K562 (cell line): ENCODE measurements around the gene NET1. TPM values are rescaled to one million over a fixed set of nuclear protein-coding genes. Genes with fewer than 3 reads are reported as not detected.

Experiments used
- ATAC-seq: fragments of 200-7000 bp; cut with Tn5 transposase; 3 replicates; pipeline ENCODE4 v1.9.1; 2020; ENCODE audit warnings: moderate library complexity
- BruUV-seq: library from RNA; stranded (reverse); fragments of 400-500 nt; replicated peaks from 2 replicates; lab custom pipeline; 2021; lab: Mats Ljungman, UMichigan
- CTCF ChIA-PET: fragments of 300-600 bp; formaldehyde crosslinking; extraction: SDS; loops from one replicate; lab custom pipeline; 2021; ENCODE audit warnings: low intra/inter-chr PET ratio; lab: Yijun Ruan, JAX
- POLR2A ChIA-PET: fragments of 300-600, 350-650 bp; sonication (Branson Sonifier 250); formaldehyde crosslinking; extraction: SDS; loops from one replicate; lab custom pipeline; 2021; ENCODE audit warnings: antibody characterized with exemption, inconsistent platforms; lab: Yijun Ruan, JAX
- DNase-seq, 4 experiments: peaks; one replicate each; pipeline versions ENCODE4 v3.0.0 to v3.0.0-alpha.2; 2011 to 2018; ENCODE audit warnings: low spot score in 3 of 4, mixed read lengths in 3 of 4; ENCODE audit errors: extremely low read depth in 1 of 4
- FAIRE-seq: peaks from 2 replicates; lab custom pipeline; 2011; peaks lifted over from hg19 to GRCh38; lab: Jason Lieb, UNC
- H2AFZ ChIP-seq: 2 replicates; pipeline ENCODE4 v1.6.0; 2011; ENCODE audit warnings: low read depth, low read length, control low read depth, inconsistent platforms
- H3K27ac ChIP-seq: fragments of 200-600 bp; 3 replicates; pipeline ENCODE4 v1.8.0; 2011; ENCODE audit warnings: low read depth, mild to moderate bottlenecking, control low read depth, inconsistent platforms, low read length, moderate library complexity, mixed read lengths; ENCODE audit errors: extremely low read depth
- H3K27me3 ChIP-seq, 2 experiments: fragments of 300-600 bp in 1 of 2; 2 replicates in 1 of 2; 3 replicates in 1 of 2; pipeline versions ENCODE4 v1.6.0 to v1.8.0; 2011; ENCODE audit warnings: inconsistent platforms in 2 of 2, low read length in 2 of 2, mild to moderate bottlenecking in 1 of 2, mixed read lengths in 1 of 2, moderate library complexity in 1 of 2; ENCODE audit not compliant: control insufficient read depth in 2 of 2, insufficient read depth in 2 of 2
- H3K36me3 ChIP-seq: fragments of 300-600 bp; 3 replicates; pipeline ENCODE4 v1.8.0; 2011; ENCODE audit warnings: mild to moderate bottlenecking, low read length, inconsistent platforms; ENCODE audit not compliant: control insufficient read depth, insufficient read depth
- H3K4me1 ChIP-seq, 2 experiments: fragments of 200-600 bp in 1 of 2; replicated peaks in 1 of 2; 2 replicates in 1 of 2; 3 replicates in 1 of 2; pipeline versions ENCODE4 v1.5.1 to v1.8.0; 2011; ENCODE audit warnings: inconsistent platforms in 2 of 2, low read length in 2 of 2, mild to moderate bottlenecking in 1 of 2, mixed read lengths in 1 of 2, moderate library complexity in 1 of 2; ENCODE audit not compliant: control insufficient read depth in 2 of 2, insufficient read depth in 2 of 2
- H3K4me2 ChIP-seq: 2 replicates; pipeline ENCODE4 v1.6.1; 2011; ENCODE audit warnings: low read length, control low read depth, inconsistent platforms, mixed read lengths; ENCODE audit not compliant: insufficient read depth
- H3K4me3 ChIP-seq: fragments of 200-600 bp; sonication (generic), shearing (Covaris generic); 2 replicates; pipeline ENCODE4 v1.5.1; 2016; ENCODE audit warnings: control low read depth, inconsistent platforms
- H3K79me2 ChIP-seq: fragments of 200-600 bp; 3 replicates; pipeline ENCODE4 v1.8.0; 2011; ENCODE audit warnings: low read length, inconsistent platforms; ENCODE audit not compliant: control insufficient read depth, insufficient read depth
- H3K9ac ChIP-seq, 2 experiments: 2 replicates each; pipeline versions ENCODE4 v1.6.0 to v1.6.1; 2011; ENCODE audit warnings: low read depth in 2 of 2, low read length in 2 of 2, control low read depth in 1 of 2, inconsistent platforms in 1 of 2, mild to moderate bottlenecking in 1 of 2, mixed read lengths in 1 of 2; ENCODE audit not compliant: insufficient read depth in 1 of 2
- H3K9me1 ChIP-seq: one replicate; pipeline ENCODE4 v1.6.0; 2011; ENCODE audit warnings: inconsistent platforms, mild to moderate bottlenecking, low read length, moderate library complexity; ENCODE audit not compliant: control insufficient read depth, insufficient read depth
- H3K9me3 ChIP-seq: replicated peaks from 2 replicates; pipeline ENCODE4 v1.5.1; 2011; ENCODE audit warnings: low read depth, low read length, inconsistent platforms; ENCODE audit not compliant: control insufficient read depth, insufficient read depth
- H4K20me1 ChIP-seq: replicated peaks from 2 replicates; pipeline ENCODE4 v1.6.1; 2011; ENCODE audit warnings: low read length, inconsistent platforms, mixed read lengths; ENCODE audit not compliant: control insufficient read depth, insufficient read depth
- ARID1B ChIP-seq: fragments of 450-650 bp; IDR thresholded peaks from 2 replicates; pipeline ENCODE4 v1.6.1; 2016; ENCODE audit warnings: antibody characterized with exemption, mild to moderate bottlenecking, inconsistent platforms
- CBFA2T3 ChIP-seq: fragments of 450-650 bp; IDR thresholded peaks from 2 replicates; pipeline ENCODE4 v1.6.1; 2017
- DPF2 ChIP-seq: fragments of 450-650 bp; IDR thresholded peaks from 2 replicates; pipeline ENCODE4 v1.6.1; 2016
- FOXJ2 ChIP-seq: fragments of 200-800 bp; sonication (Bioruptor generic); IDR thresholded peaks from 2 replicates; pipeline ENCODE4 v1.6.1; 2016; ENCODE audit warnings: missing genetic modification characterization, missing compliant biosample characterization
- HNRNPL ChIP-seq: fragments of 200-400 bp; formaldehyde crosslinking; IDR thresholded peaks from 2 replicates; pipeline ENCODE4 v1.6.1; 2017; ENCODE audit warnings: low read depth, mild to moderate bottlenecking, low read length
- KLF6 ChIP-seq: fragments of 250-450 bp; sonication (Bioruptor Pico); IDR thresholded peaks from 2 replicates; pipeline ENCODE4 v1.4.0; 2020; ENCODE audit warnings: mild to moderate bottlenecking, moderate library complexity, borderline replicate concordance
- NCOR1 ChIP-seq: fragments of 450-650 bp; IDR thresholded peaks from 2 replicates; pipeline ENCODE4 v1.6.1; 2016; ENCODE audit warnings: mild to moderate bottlenecking, moderate library complexity
- RFX1 ChIP-seq: fragments of 450-650 bp; IDR thresholded peaks from 2 replicates; pipeline ENCODE4 v1.6.1; 2016; ENCODE audit warnings: mild to moderate bottlenecking, moderate library complexity
- SMARCE1 ChIP-seq: fragments of 450-650 bp; IDR thresholded peaks from 2 replicates; pipeline ENCODE4 v1.7.1; 2016; ENCODE audit warnings: mild to moderate bottlenecking
- TAL1 ChIP-seq: fragments of 450-650 bp; IDR thresholded peaks from 2 replicates; pipeline ENCODE4 v1.6.1; 2016; ENCODE audit warnings: mild to moderate bottlenecking
- TCF3 ChIP-seq: sonication (generic); formaldehyde crosslinking; IDR thresholded peaks from 2 replicates; pipeline ENCODE4 v1.4.0; 2020; ENCODE audit warnings: mild to moderate bottlenecking, missing genetic modification reagents
- TEAD4 ChIP-seq, 2 experiments: sonication (generic) in 1 of 2; formaldehyde crosslinking in 1 of 2; IDR thresholded peaks; 2 replicates each; pipeline versions ENCODE4 v1.6.1 to v1.8.0; 2012 to 2022; ENCODE audit warnings: borderline replicate concordance in 1 of 2, inconsistent platforms in 1 of 2, low read length in 1 of 2, mild to moderate bottlenecking in 1 of 2, missing genetic modification reagents in 1 of 2
- WGBS: fragments of 100-300 bp; shearing (Covaris generic); methylation state at CpG from one replicate; pipeline ENCODE4 v1.1.6; 2016; ENCODE audit warnings: low coverage, mixed read lengths; ENCODE audit not compliant: insufficient coverage; ENCODE audit errors: missing lambda C conversion rate; 5-methylcytosine and 5-hydroxymethylcytosine counted together
- in situ Hi-C: fragments of 300-500 bp; cut with MboI; formaldehyde crosslinking; loops from 4 replicates; pipeline ENCODE4 v1.15.0; 2018; ENCODE audit warnings: inconsistent platforms, mixed read lengths
- intact Hi-C: fragments of 100-400 bp; cut with micrococcal nuclease; formaldehyde crosslinking; loops from 2 replicates; pipeline ENCODE4 v1.14.2; 2022
- polyA plus RNA-seq, 8 experiments: library from polyadenylated mRNA; depleted of rRNA in 4 of 8; stranded (reverse) in 5 of 8; unstranded in 3 of 8; fragments of >200 nt; fragmentation: Nextera tagmentation in 2 of 8; fragmentation: Illumina TruSeq in 1 of 8; extraction: Ambion mirVana in 2 of 8; extraction: Trizol in 1 of 8; gene quantifications; 2 replicates each; pipeline versions ENCODE4 v1.2.1 to v1.2.3, GENCODE V29; 2011 to 2014; ENCODE audit warnings: inconsistent platforms in 1 of 8, missing spikeins in 1 of 8
- total RNA-seq, 7 experiments: library from RNA; depleted of rRNA in 6 of 7; stranded (reverse); fragments of >200 nt in 6 of 7; fragmentation: Illumina TruSeq in 2 of 7; extraction: Trizol in 2 of 7; gene quantifications; 2 replicates each; pipeline versions ENCODE4 v1.2.1 to v1.2.3, GENCODE V29; 2011 to 2021; ENCODE audit warnings: low replicate concordance in 1 of 7
- TF ChIP-seq, protein P1 (sequence below): fragments of 250-450 bp; sonication (Bioruptor Pico); IDR thresholded peaks from 2 replicates; pipeline ENCODE4 v1.5.0; 2021

NET1 gene
- total and polyA plus RNA-seq, 9 of the 15 experiments (the other 6 are each of a cell fraction or from before 2014, with no cell fraction given): 47.4 to 258 (median 106) TPM

DNA sequence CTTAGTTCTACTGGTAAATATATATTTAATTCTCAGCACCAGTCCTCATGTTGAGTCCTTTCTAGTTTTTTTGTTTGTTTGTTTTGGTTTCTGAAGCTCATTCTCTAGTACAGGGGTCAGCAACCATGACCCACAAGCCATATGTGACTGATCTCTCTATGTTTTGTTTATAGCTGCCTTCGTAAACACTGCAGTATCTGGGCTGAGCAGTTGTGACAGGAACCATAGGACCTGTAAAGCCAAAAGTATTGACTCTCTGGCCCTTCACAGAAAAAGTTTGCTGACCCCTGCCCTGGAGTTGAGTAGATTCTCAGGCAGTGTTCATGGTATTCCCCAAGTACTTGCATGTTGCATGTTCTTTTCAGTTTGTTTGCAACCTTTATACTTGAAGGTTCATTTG, 20.8 kb downstream of the NET1 start:
- FAIRE-seq: peak; percentile 75
- no peaks in the 10 kb centered on the region for H3K9me1 ChIP-seq
- peak; percentile 25 for TF ChIP-seq RFX1
- TF ChIP-seq KLF6 (CRISPR knock-in tag): no peak
- peak; percentile 42; the same call in 1 of the 2 replicates for TF ChIP-seq TEAD4 (IDR thresholded peaks at IDR 0.05; ENCODE audit: low read length)
- TF ChIP-seq TEAD4 (CRISPR knock-in tag; IDR thresholded peaks at IDR 0.05; ENCODE audit: borderline replicate concordance): no peak
- peak; percentile 31; the same call in 1 of the 2 replicates for TF ChIP-seq NCOR1
- TF ChIP-seq CBFA2T3: peak; percentile 61; the same call in 1 of the 2 replicates
- 0 out of 2 replicates have a peak, but pooled peaks have one; percentile 58 for TF ChIP-seq FOXJ2 (tag)
- peak; percentile 53; the same call in 1 of the 2 replicates for TF ChIP-seq TAL1
- TF ChIP-seq, protein P1, sequence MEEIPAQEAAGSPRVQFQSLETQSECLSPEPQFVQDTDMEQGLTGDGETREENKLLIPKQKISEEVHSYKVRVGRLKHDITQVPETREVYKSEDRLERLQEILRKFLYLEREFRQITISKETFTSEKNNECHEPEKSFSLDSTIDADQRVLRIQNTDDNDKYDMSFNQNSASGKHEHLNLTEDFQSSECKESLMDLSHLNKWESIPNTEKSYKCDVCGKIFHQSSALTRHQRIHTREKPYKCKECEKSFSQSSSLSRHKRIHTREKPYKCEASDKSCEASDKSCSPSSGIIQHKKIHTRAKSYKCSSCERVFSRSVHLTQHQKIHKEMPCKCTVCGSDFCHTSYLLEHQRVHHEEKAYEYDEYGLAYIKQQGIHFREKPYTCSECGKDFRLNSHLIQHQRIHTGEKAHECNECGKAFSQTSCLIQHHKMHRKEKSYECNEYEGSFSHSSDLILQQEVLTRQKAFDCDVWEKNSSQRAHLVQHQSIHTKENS (CRISPR knock-in tag): no peak
- no peak for TF ChIP-seq HNRNPL
- peak; percentile 59 for TF ChIP-seq ARID1B
- TF ChIP-seq DPF2: peak; percentile 42; the same call in 1 of the 2 replicates
- TF ChIP-seq TCF3: peak; percentile 54; the same call in 1 of the 2 replicates
- TF ChIP-seq SMARCE1: no peak
- 0 out of 2 replicates have a peak, but pooled peaks cover 3% of the 10 kb centered on the region for H4K20me1 ChIP-seq
- intact Hi-C loops (loop anchor here (5.0 to 10.0 kb wide), 5 partner anchors 51 to 616 kb away; no protein-coding TSS in a partner anchor), in situ Hi-C loops (no loop called here)
- no peak overlapping the region for H3K9ac ChIP-seq
- no peaks in the 10 kb centered on the region for H3K9me3 ChIP-seq
- 0 out of 3 replicates have a peak overlapping the region, but pooled peaks have one; percentile 13 for H3K27ac ChIP-seq
- WGBS: 14% methylated on average over 1 of the region's 1 CpG
- H3K4me1 ChIP-seq: peaks cover 0 to 7% of the 10 kb centered on the region in 2 experiments; a peak in 2 of 5 replicates
- peaks cover 57% of the 10 kb centered on the region for H3K36me3 ChIP-seq
- H3K27me3 ChIP-seq: no peaks in the 10 kb centered on the region
- CTCF ChIA-PET: interaction anchor here (0.5 to 3.6 kb wide), 4 partner anchors 282 to 617 kb away, joined by 3 to 39 read pairs (median 17); no protein-coding TSS in a partner anchor
- POLR2A ChIA-PET: interaction anchor here (1.5 to 2.2 kb wide), 3 partner anchors 9 to 13 kb away, joined by 3 to 11 read pairs (median 4); no protein-coding TSS in a partner anchor
- peaks cover 63% of the 10 kb centered on the region for H3K79me2 ChIP-seq
- DNase-seq: peak in 1 of 4 experiments; percentile 22
- H3K4me2 ChIP-seq: no peak overlapping the region
- no peak overlapping the region for H3K4me3 ChIP-seq
- ATAC-seq: peak; percentile 87
- no peak overlapping the region for H2AFZ ChIP-seq
- BruUV-seq: no TSS peak
